Neutrophil (primary cell): Measurements from ENCODE around the gene ARPC2.

Source experiments
- H3K27ac ChIP-seq: fragments of 200-600 bp; sonication (generic); 2 replicates; pipeline ENCODE4 v1.5.1; 2016; ENCODE audit warnings: mild to moderate bottlenecking, moderate library complexity
- H3K27me3 ChIP-seq: fragments of 200-600 bp; sonication (generic); 2 replicates; pipeline ENCODE4 v1.6.0; 2016; ENCODE audit warnings: mild to moderate bottlenecking
- H3K36me3 ChIP-seq: fragments of 200-600 bp; sonication (generic); 2 replicates; pipeline ENCODE4 v1.5.1; 2017
- H3K4me1 ChIP-seq, 2 experiments: fragments of 200-600 bp in 1 of 2; sonication (generic) in 1 of 2; 1 replicate in 1 of 2; 2 replicates in 1 of 2; pipeline versions ENCODE4 v1.5.1 to v1.6.1; 2013 to 2016; ENCODE audit warnings: low read depth in 1 of 2, low read length in 1 of 2, mild to moderate bottlenecking in 1 of 2, moderate library complexity in 1 of 2; ENCODE audit not compliant: control insufficient read depth in 1 of 2, insufficient read depth in 1 of 2
- H3K4me3 ChIP-seq, 2 experiments: fragments of 200-600 bp in 1 of 2; sonication (generic) in 1 of 2; 1 replicate in 1 of 2; 2 replicates in 1 of 2; pipeline ENCODE4 v1.5.1; 2013 to 2016; ENCODE audit warnings: low read depth in 1 of 2, low read length in 1 of 2, mild to moderate bottlenecking in 1 of 2, moderate library complexity in 1 of 2
- H3K9me3 ChIP-seq: fragments of 200-600 bp; sonication (generic); 2 replicates; pipeline ENCODE4 v1.5.1; 2016
- TF ChIP-seq, protein P1 (sequence below): fragments of 200-600 bp; sonication (generic); IDR thresholded peaks from 2 replicates; pipeline ENCODE4 v1.5.1; 2016; ENCODE audit warnings: antibody characterized with exemption

Gene ARPC2

DNA sequence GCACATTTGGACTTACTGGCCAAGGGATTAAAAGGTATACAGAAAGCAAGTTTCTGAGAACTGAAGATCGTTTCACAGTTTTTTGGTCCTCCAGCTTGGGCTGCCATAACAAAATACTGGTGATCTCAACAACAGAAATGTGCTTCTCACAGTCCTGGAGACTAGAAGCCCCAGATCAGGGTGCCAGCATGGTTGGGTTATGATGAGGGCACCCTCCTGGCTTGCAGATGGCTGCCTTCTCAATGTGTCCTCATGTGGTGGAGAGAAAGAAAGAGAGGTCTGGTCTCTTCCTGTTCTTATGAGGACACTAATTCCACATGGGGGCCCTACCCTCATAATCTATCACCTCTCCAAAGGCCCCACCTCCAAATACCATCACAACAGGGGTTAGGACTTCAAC, 30.1 kb upstream of the ARPC2 start:
- Histone ChIP-seq H3K4me3 (no peak overlapping the region), H3K36me3 (no peaks in the 10 kb centered on the region), H3K9me3 (no peaks in the 10 kb centered on the region), H3K27ac (no peak overlapping the region), H3K27me3 (no peaks in the 10 kb centered on the region), H3K4me1 (peaks cover 11 to 13% of the 10 kb centered on the region in 2 experiments)
- TF ChIP-seq, protein P1, sequence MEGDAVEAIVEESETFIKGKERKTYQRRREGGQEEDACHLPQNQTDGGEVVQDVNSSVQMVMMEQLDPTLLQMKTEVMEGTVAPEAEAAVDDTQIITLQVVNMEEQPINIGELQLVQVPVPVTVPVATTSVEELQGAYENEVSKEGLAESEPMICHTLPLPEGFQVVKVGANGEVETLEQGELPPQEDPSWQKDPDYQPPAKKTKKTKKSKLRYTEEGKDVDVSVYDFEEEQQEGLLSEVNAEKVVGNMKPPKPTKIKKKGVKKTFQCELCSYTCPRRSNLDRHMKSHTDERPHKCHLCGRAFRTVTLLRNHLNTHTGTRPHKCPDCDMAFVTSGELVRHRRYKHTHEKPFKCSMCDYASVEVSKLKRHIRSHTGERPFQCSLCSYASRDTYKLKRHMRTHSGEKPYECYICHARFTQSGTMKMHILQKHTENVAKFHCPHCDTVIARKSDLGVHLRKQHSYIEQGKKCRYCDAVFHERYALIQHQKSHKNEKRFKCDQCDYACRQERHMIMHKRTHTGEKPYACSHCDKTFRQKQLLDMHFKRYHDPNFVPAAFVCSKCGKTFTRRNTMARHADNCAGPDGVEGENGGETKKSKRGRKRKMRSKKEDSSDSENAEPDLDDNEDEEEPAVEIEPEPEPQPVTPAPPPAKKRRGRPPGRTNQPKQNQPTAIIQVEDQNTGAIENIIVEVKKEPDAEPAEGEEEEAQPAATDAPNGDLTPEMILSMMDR, result no peak

DNA sequence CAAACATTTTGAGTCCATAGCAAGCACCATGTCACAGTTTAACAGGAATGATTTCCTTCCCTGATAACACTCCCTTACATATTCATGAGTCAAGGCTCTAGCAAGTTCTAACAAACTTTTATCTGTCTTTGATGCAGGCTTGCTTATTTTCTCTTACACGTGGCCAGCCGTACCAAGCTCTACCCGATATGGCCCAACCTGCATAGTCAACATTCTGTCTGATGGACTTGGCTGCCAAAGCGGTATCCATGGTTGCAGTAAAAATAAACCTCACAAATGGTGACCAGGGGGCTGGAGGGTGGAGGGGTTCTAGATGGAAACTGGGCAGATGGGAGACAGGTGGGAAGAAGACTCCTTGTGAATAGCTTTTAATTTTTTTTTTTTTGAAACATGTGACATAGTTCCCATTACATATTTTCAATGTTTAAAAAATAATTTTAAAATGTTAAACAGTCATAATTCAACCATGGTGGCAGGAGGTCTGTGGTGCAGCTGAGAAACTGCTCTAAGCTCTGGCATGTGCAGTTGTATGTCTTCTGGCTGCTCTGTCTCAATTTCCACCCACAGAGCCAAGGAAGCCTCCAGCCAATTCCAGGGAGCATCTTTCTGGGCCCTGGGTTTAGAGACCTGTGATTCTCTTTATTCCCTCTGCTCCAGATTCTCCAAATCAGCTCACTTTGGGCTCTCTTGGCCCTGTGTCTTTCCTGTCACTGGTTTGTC, 29.5 kb upstream of the ARPC2 start:
- Histone ChIP-seq H3K9me3 (no peaks in the 10 kb centered on the region), H3K36me3 (no peaks in the 10 kb centered on the region), H3K27me3 (no peaks in the 10 kb centered on the region), H3K27ac (no peak overlapping the region), H3K4me1 (peaks cover 17 to 18% of the 10 kb centered on the region in 2 experiments), H3K4me3 (no peak overlapping the region)
- TF ChIP-seq, protein P1, result no peak

DNA sequence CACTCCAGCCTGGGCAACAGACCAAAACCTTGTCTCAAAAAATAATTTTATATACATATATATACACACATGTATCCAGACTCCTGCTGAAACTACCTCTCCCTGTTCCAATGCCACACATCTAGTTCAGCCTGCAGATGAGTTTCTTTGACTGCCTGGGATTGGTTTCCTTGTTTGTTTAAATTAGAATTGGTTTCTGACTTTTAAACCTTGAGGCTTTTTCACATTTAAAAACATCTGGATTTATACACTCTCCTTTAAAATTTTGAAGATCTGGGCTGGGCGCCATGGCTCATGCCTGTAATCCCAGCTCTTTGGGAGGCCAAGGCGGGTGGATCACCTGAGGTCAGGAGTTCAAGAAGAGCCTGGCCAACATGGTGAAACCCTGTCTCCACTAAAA, 28.5 kb upstream of the ARPC2 start:
- Histone ChIP-seq H3K36me3 (no peaks in the 10 kb centered on the region), H3K27me3 (no peaks in the 10 kb centered on the region), H3K4me3 (no peak overlapping the region), H3K4me1 (peaks cover 28 to 29% of the 10 kb centered on the region in 2 experiments), H3K9me3 (no peaks in the 10 kb centered on the region), H3K27ac (no peak overlapping the region)
- TF ChIP-seq, protein P1, result no peak

DNA sequence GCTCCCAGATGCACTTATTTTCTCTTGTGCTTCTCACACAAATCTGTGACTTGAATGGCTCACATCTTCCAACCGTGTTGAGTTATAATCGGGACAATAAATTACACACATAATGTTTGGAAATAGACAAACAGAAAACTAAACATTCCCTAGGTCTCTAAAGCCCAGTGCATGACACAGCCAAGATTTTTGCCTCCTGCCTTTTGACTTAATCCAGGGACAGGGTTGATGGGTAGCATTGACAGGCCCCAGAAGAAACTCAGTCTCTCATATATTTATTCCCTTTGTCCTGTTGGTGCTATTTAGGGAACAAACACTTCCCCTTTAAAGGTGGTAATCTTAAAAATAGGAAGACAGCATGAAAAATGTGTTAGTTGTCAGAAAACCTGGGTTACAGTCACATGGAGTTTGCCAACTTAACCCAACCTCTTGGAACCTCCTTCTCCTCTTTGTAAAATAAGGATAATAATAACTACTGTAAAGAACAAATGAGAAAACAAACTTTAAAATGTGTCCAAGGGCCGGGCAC, 24.0 kb upstream of the ARPC2 start:
- Histone ChIP-seq H3K27ac (peak overlapping the region; percentile 65), H3K4me1 (peaks cover 17 to 22% of the 10 kb centered on the region in 2 experiments), H3K27me3 (no peaks in the 10 kb centered on the region), H3K36me3 (no peaks in the 10 kb centered on the region), H3K4me3 (peak overlapping the region in 1 of 2 experiments; percentile 5), H3K9me3 (no peaks in the 10 kb centered on the region)
- TF ChIP-seq, protein P1, result no peak

DNA sequence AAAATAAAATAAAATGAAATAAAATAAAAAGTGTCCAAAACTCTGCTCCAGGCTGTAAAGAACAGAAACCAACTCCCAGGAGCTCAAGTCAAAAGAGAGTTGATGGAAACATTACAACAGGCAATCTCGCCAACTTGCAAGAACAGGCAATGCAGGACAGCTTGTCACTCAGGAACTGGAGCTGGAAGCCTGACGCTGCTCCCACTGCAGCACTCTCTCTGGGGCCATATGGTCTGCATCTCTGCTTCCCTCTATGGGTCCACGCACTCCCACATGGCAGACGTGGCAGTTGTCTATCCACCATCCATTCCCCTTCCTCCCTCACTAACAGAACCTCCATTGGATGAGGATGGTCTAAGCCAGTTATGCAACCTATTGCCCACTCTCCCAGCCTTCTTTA, 23.3 kb upstream of the ARPC2 start:
- TF ChIP-seq, protein P1, result no peak

More for the DNA sequence above, 23.3 kb upstream of the ARPC2 start:
- no peak overlapping the region for H3K4me3 ChIP-seq
- no peak overlapping the region for H3K27ac ChIP-seq
- H3K4me1 ChIP-seq, result peaks cover 17 to 22% of the 10 kb centered on the region in 2 experiments
- H3K36me3 ChIP-seq, result no peaks in the 10 kb centered on the region
- H3K27me3 ChIP-seq, result no peaks in the 10 kb centered on the region
- no peaks in the 10 kb centered on the region for H3K9me3 ChIP-seq
